GM13977 (cell line): ENCODE data around the gene GNG8.
A peak's percentile ranks its signal among the peaks of the same experiment; 100 is the strongest.

Source experiments
- DNase-seq: peaks from one replicate; pipeline ENCODE4 v3.0.0; 2012; ENCODE audit warnings: low spot score
- in situ Hi-C: fragments of 300-500 bp; cut with MboI; formaldehyde crosslinking; loops from one replicate; pipeline ENCODE4 v1.12.0; 2022; ENCODE audit warnings: low sequenced_read_pairs, low pct_unique_long_range_greater_than_20kb, mixed read lengths, inconsistent platforms; ENCODE audit not compliant: unreplicated experiment
- TF ChIP-seq, protein P1 (sequence below): IDR thresholded peaks from 2 replicates; pipeline ENCODE4 v1.5.1; 2012; ENCODE audit warnings: mild to moderate bottlenecking, control low read depth; ENCODE audit not compliant: insufficient read depth; ENCODE audit errors: extremely low read depth, missing control alignments

Gene GNG8

DNA sequence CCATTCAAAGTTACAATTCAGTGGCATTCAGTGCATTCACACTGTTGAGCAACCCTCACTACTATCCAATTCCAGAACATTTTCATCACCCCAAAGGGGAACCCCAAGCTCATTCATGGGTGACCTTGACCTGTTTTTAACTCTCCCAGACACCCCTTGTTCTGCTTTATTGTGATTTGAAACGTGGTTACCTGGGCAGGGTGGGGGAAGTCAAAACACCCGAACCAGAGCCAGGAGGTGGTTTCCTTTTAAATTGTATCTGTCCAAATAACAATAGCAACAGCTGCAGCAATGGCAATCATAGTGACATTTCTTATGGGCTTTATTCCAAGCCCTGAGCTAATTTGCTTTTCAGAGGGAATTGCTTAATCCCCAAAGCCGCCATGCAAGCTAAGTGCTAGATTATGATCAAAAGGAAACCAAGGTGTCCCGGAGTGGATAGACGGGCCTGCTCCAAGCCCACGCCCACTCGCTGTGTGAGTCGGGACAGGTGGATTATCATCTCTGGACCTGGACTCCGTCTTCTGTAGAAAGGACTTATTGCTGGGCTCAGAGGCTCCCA lies 17.3 kb downstream of the GNG8 start:
- peak; percentile 71 for DNase-seq
- in situ Hi-C loops = no loop called here
- TF ChIP-seq, protein P1, sequence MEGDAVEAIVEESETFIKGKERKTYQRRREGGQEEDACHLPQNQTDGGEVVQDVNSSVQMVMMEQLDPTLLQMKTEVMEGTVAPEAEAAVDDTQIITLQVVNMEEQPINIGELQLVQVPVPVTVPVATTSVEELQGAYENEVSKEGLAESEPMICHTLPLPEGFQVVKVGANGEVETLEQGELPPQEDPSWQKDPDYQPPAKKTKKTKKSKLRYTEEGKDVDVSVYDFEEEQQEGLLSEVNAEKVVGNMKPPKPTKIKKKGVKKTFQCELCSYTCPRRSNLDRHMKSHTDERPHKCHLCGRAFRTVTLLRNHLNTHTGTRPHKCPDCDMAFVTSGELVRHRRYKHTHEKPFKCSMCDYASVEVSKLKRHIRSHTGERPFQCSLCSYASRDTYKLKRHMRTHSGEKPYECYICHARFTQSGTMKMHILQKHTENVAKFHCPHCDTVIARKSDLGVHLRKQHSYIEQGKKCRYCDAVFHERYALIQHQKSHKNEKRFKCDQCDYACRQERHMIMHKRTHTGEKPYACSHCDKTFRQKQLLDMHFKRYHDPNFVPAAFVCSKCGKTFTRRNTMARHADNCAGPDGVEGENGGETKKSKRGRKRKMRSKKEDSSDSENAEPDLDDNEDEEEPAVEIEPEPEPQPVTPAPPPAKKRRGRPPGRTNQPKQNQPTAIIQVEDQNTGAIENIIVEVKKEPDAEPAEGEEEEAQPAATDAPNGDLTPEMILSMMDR = no peak

DNA sequence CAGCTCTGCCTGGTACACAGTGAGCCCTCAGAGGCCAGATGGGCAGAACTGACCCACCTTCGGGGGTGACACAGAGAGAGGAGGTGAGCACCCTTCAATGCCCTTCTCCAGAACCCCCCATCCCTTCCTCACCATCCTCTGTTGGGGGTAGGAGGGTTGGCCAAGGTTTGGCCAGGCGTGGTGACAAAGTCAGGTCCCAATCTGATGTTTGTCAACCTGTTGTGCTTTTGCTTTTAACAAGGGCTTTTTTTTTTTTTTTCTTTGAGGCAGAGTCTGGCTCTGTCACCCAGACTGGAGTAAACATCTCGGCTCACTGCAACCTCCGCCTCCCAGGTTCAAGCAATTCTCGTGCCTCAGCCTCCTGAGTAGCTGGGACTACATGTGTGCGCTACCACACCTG lies 18.4 kb downstream of the GNG8 start:
- DNase-seq = no peak
- TF ChIP-seq, protein P1 = no peak
- in situ Hi-C loops = no loop called here

DNA sequence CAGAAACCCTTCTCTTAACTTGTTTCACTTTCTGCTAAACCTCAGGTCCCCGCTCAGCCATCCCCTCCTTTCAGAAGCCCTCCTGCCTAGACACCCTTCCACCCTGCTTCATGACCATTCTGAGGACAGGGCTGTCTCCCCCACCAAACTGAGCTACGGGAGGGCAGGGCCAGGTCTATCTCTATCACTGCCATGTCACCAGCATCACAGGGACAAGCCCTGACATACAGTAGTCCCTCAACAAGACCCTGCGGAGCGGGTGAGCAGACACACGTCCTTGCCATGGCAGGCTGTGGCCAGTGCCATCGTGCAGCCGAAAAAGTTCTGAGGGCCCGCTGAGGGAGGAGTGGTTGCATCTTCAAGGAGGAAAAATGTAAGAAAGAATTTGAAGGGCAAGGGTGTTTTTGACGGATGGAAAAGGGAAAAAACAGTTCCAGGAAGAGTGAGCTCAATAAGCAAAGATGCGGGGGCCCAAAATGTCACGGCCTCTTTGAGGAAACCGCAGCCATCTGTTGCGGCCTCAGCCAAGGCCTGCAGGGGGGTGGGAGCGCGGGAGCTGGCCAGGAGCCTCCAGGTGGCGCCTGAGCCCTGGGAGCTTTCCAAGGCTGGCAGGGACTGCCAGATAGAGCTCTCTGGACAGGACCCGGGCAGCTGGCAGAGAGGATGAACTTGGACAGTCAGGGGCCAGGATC lies 19.2 kb downstream of the GNG8 start:
- peak; percentile 63 for DNase-seq
- in situ Hi-C loops = no loop called here
- TF ChIP-seq, protein P1 = peak; percentile 61

DNA sequence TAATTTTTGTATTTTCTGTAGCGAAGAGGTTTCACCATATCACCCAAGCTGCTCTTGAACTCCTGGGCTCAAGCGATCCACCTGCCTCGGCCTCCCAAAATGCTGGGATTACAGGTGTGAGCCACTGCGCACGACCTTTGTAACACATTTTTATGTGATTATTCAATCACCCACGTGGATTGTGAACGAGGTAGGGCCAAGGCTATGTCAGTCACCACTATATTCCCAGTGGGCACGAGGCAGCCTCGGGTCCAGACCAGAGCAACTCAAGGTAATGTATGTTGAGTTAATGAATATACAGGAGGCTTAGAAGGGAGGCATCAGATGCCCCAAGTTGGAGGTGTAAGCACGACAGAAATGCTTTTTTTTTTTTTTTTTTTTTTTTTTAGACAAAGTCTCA lies 20.0 kb downstream of the GNG8 start:
- TF ChIP-seq, protein P1 = no peak
- no peak for DNase-seq
- in situ Hi-C loops = no loop called here

DNA sequence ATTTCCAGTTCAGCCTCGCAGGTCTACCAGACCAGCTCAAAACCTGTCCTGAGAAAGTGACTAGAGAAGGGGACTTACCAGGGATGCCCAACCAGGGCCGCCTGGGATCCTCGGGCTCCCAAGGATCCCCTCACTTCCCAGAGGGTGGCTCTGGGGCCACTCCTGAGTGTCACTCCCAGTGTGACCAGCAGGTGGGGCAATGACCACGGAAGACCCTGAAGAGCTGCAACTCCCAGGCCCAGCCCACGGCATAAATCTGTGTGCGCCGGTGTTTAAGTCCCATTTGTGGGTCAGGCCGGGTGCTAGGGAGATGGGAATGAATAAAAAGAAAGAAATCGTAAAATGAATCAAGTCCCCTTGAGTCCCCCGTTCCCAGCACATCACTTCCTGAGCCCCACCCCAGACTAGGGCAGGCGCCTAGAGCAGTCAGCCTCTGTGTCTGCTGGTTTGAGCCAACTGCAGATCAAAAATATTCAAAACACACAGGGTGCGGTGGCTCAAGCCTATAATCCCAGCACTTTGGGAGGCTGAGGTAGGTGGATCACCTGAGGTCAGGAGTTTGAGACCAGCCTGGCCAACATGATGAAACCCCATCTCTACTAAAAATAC lies 21.8 kb downstream of the GNG8 start:
- in situ Hi-C loops = loop anchor here (5.0 kb wide), 1 partner anchor 48 kb away; the partner anchor contains the start of gene DACT3
- peak; percentile 82 for DNase-seq
- TF ChIP-seq, protein P1 = peak; percentile 90

DNA sequence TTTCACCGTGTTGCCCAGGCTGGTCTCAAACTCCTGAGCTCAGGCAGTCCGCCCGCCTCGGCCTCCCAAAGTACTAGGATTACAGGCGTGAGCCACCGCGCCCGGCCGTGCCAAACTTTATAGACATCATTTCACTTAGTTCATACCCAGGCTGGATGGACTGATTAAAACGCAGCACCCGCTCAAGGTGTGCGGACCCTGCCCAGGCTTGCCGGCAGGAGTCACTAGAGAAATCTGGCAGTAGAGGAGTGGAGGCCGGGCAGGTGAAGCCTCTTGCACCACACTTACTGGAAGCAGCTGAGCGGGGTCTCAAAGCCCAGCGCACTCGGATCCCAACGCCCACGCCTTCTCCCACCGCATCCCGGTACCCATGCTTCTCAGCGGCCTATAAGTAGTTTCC lies 22.5 kb downstream of the GNG8 start:
- no peak for DNase-seq

More for the DNA sequence above, 22.5 kb downstream of the GNG8 start:
- in situ Hi-C loops = loop anchor here (5.0 kb wide), 1 partner anchor 49 kb away; the partner anchor contains the start of gene DACT3
- TF ChIP-seq, protein P1 = no peak
